Keratinocyte (primary cell): Measurements from ENCODE around the gene PDE1A. TPM values are rescaled to one million over a fixed set of nuclear protein-coding genes. Genes with fewer than 3 reads are reported as not detected.

Experiments
- DNase-seq: peaks from one replicate; pipeline ENCODE4 v3.0.0-alpha.2; 2011; ENCODE audit warnings: low read depth, missing footprints, low spot score
- FAIRE-seq: peaks from 2 replicates; lab custom pipeline; 2011; peaks lifted over from hg19 to GRCh38; lab: Jason Lieb, UNC
- H2AFZ ChIP-seq: 2 replicates; pipeline ENCODE4 v1.6.0; 2012; ENCODE audit warnings: low read length, control low read depth, inconsistent platforms; ENCODE audit not compliant: control insufficient read depth
- H3K27ac ChIP-seq: 2 replicates; pipeline ENCODE4 v1.5.1; 2011; ENCODE audit warnings: low read length; ENCODE audit not compliant: control insufficient read depth, insufficient read depth
- H3K27me3 ChIP-seq: 3 replicates; pipeline ENCODE4 v1.6.0; 2011; ENCODE audit warnings: low read length; ENCODE audit not compliant: control insufficient read depth, insufficient read depth; ENCODE audit errors: extremely low read depth
- H3K36me3 ChIP-seq, 2 experiments: 2 replicates in 1 of 2; 3 replicates in 1 of 2; pipeline ENCODE4 v1.5.1; 2011; ENCODE audit warnings: low read length in 2 of 2, mild to moderate bottlenecking in 1 of 2; ENCODE audit not compliant: control insufficient read depth in 2 of 2, insufficient read depth in 2 of 2; ENCODE audit errors: extremely low read depth in 1 of 2
- H3K4me1 ChIP-seq: 3 replicates; pipeline ENCODE4 v1.5.1; 2011; ENCODE audit warnings: low read length; ENCODE audit not compliant: control insufficient read depth, insufficient read depth; ENCODE audit errors: extremely low read depth
- H3K4me2 ChIP-seq: 3 replicates; pipeline ENCODE4 v1.6.0; 2011; ENCODE audit warnings: low read depth, low read length; ENCODE audit not compliant: control insufficient read depth, insufficient read depth; ENCODE audit errors: extremely low read depth
- H3K4me3 ChIP-seq, 3 experiments: fragments of 200-600 bp in 1 of 3; sonication (generic) in 1 of 3; 2 replicates in 2 of 3; 3 replicates in 1 of 3; pipeline ENCODE4 v1.5.1; 2011 to 2016; ENCODE audit warnings: low read length in 3 of 3, mild to moderate bottlenecking in 3 of 3, control low read depth in 2 of 3, inconsistent platforms in 1 of 3, low read depth in 1 of 3, mixed read lengths in 1 of 3, mixed run types in 1 of 3, moderate library complexity in 1 of 3; ENCODE audit not compliant: control insufficient read depth in 2 of 3, insufficient read depth in 2 of 3; ENCODE audit errors: extremely low read depth in 1 of 3
- H3K79me2 ChIP-seq: 2 replicates; pipeline ENCODE4 v1.6.0; 2012; ENCODE audit warnings: low read length; ENCODE audit not compliant: control insufficient read depth, insufficient read depth
- H3K9ac ChIP-seq: 3 replicates; pipeline ENCODE4 v1.6.0; 2011; ENCODE audit warnings: low read length; ENCODE audit not compliant: control insufficient read depth, insufficient read depth; ENCODE audit errors: extremely low read depth
- H3K9me1 ChIP-seq: 3 replicates; pipeline ENCODE4 v1.6.0; 2011; ENCODE audit warnings: low read length; ENCODE audit not compliant: control insufficient read depth, insufficient read depth; ENCODE audit errors: extremely low read depth
- H3K9me3 ChIP-seq: 2 replicates; pipeline ENCODE4 v1.5.1; 2012; ENCODE audit warnings: low read depth, low read length; ENCODE audit not compliant: control insufficient read depth
- H4K20me1 ChIP-seq: 3 replicates; pipeline ENCODE4 v1.6.0; 2011; ENCODE audit warnings: low read length; ENCODE audit not compliant: control insufficient read depth, insufficient read depth; ENCODE audit errors: extremely low read depth
- EZH2 ChIP-seq: IDR thresholded peaks from one replicate; pipeline ENCODE4 v1.6.1; 2012; ENCODE audit warnings: inconsistent platforms, mild to moderate bottlenecking, low read length, moderate library complexity
- dilution Hi-C: fragments of 300-500 bp; cut with MboI; formaldehyde crosslinking; loops from one replicate; pipeline ENCODE4 v1.7.0; 2020; ENCODE audit warnings: low sequenced_read_pairs; ENCODE audit not compliant: extremely low pct_ligation_motif_present
- polyA plus RNA-seq, 5 experiments: library from polyadenylated mRNA; depleted of rRNA in 3 of 5; stranded (reverse) in 3 of 5; stranded (forward) in 1 of 5; unstranded in 1 of 5; fragments of >200 nt; gene quantifications; 1 replicate in 1 of 5; 2 replicates in 3 of 5; 3 replicates in 1 of 5; pipeline versions ENCODE4 v1.2.1 to v1.2.3, GENCODE V29; 2011 to 2012; ENCODE audit warnings: missing spikeins in 2 of 5, low read depth in 1 of 5, low replicate concordance in 1 of 5
- TF ChIP-seq, protein P1 (sequence below), 3 experiments: IDR thresholded peaks in 1 of 3; conservative IDR thresholded peaks in 1 of 3; optimal IDR thresholded peaks in 1 of 3; 2 replicates in 2 of 3; 3 replicates in 1 of 3; pipeline versions ENCODE3 to v1.5.1; 2011; ENCODE audit warnings: low read length in 3 of 3, mild to moderate bottlenecking in 3 of 3, moderate library complexity in 2 of 3, control low read depth in 1 of 3, inconsistent platforms in 1 of 3; ENCODE audit not compliant: insufficient read depth in 2 of 3; ENCODE audit errors: extremely low read depth in 1 of 3

The PDE1A gene
- polyA plus RNA-seq, 1 donor (not counting 4 experiments of a cell fraction or from before 2014, with no cell fraction given) = 0.10 TPM

DNA sequence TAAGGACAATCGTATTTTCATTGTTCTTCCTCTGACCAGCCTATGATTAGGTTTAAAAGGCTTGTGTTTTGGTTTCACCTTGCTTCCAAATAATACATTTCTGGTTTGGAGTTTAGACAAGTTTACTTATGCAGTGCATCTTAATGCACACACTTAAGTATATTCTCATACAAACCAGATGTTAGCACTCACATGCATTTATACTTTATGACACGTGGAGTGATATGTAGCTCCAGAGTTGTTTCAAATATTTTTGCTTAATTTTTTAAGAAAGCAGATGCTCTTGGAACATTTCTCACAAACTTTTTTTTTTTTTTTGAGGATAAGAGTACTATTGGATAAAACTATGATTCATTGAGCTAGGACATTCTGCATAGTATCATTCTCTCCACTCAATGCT lies 109.9 kb downstream of the PDE1A start:
- Histone ChIP-seq H3K27me3 (no peaks in the 10 kb centered on the region), H3K4me3 (no peak overlapping the region), H3K9me3 (no peaks in the 10 kb centered on the region), H3K9me1 (no peaks in the 10 kb centered on the region), H3K36me3 (no peaks in the 10 kb centered on the region), H2AFZ (no peak overlapping the region), H4K20me1 (no peaks in the 10 kb centered on the region), H3K9ac (no peak overlapping the region), H3K4me2 (no peak overlapping the region), H3K27ac (no peak overlapping the region), H3K79me2 (no peaks in the 10 kb centered on the region), H3K4me1 (no peaks in the 10 kb centered on the region)
- TF ChIP-seq, protein P1, sequence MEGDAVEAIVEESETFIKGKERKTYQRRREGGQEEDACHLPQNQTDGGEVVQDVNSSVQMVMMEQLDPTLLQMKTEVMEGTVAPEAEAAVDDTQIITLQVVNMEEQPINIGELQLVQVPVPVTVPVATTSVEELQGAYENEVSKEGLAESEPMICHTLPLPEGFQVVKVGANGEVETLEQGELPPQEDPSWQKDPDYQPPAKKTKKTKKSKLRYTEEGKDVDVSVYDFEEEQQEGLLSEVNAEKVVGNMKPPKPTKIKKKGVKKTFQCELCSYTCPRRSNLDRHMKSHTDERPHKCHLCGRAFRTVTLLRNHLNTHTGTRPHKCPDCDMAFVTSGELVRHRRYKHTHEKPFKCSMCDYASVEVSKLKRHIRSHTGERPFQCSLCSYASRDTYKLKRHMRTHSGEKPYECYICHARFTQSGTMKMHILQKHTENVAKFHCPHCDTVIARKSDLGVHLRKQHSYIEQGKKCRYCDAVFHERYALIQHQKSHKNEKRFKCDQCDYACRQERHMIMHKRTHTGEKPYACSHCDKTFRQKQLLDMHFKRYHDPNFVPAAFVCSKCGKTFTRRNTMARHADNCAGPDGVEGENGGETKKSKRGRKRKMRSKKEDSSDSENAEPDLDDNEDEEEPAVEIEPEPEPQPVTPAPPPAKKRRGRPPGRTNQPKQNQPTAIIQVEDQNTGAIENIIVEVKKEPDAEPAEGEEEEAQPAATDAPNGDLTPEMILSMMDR (optimal IDR thresholded peaks at IDR 0.05 in 1 of 3, IDR thresholded peaks at IDR 0.05 in 1 of 3, conservative IDR thresholded peaks at IDR 0.05 in 1 of 3; ENCODE audit: extremely low read depth in 1 of 3, insufficient read depth in 2 of 3, low read length in 3 of 3) = no peak
- TF ChIP-seq EZH2 = no peak
- FAIRE-seq (no peak), DNase-seq (no peak)
- dilution Hi-C loops = no loop called here

DNA sequence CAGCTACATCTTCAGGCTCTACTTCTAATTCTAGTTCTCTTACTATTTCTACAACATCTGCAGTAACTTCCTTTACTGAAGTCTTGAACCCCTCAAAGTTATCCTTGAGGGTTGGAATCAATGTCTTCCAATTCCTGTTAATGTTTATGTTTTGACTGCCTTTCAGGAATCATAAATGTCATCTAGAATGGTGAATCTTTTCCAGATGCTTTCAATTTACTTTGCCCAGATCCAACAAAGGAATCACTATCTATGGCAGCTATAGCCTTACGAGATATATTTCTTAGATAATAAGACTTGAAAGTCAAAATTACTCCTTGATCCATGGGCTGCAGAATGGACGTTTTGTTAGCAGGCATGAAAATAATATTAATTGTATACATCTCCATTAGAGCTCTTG lies 123.9 kb downstream of the PDE1A start:
- no peak overlapping the region for H3K27ac ChIP-seq
- DNase-seq (no peak), FAIRE-seq (no peak)
- H3K27me3 ChIP-seq = no peaks in the 10 kb centered on the region
- no peaks in the 10 kb centered on the region for H3K79me2 ChIP-seq
- H3K4me1 ChIP-seq = no peaks in the 10 kb centered on the region
- no peak overlapping the region for H3K9ac ChIP-seq
- dilution Hi-C loops = no loop called here
- H2AFZ ChIP-seq = no peak overlapping the region
- H3K9me1 ChIP-seq = no peaks in the 10 kb centered on the region
- no peak overlapping the region for H3K4me2 ChIP-seq
- no peaks in the 10 kb centered on the region for H3K9me3 ChIP-seq
- TF ChIP-seq, protein P1 (optimal IDR thresholded peaks at IDR 0.05 in 1 of 3, IDR thresholded peaks at IDR 0.05 in 1 of 3, conservative IDR thresholded peaks at IDR 0.05 in 1 of 3; ENCODE audit: extremely low read depth in 1 of 3, insufficient read depth in 2 of 3, low read length in 3 of 3) = no peak
- TF ChIP-seq EZH2 = no peak
- no peaks in the 10 kb centered on the region for H4K20me1 ChIP-seq
- H3K4me3 ChIP-seq = no peak overlapping the region
- H3K36me3 ChIP-seq = no peaks in the 10 kb centered on the region
